ENCODE measurements around the gene APOA4. TPM values are rescaled to one million over a fixed set of nuclear protein-coding genes. Genes with fewer than 3 reads are reported as not detected.

The APOA4 gene
- polyA plus RNA-seq, 1 donor from 2014 or later: not detected

DNA sequence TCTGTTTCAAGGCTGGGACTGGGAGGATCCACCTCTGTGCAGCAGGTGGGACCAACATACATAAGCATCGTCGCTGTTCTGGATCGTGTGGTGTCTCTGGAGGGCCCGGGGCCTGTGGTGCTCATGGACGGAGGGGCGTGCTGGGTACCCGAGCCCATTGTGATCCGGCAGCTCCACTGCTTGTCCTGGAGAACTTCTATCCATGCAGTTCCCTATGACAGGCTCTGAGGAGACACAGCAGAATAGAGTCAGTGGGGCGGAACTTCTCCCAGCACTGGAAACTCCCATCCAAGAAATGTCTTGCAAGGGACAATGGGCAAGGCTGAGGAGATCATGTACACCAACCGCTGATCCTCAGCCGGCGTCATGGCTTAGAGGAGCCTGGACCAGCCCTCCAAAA, 26.0 kb upstream of the APOA4 start:
- TF ChIP-seq SMC3 (conservative IDR thresholded peaks at IDR 0.05; ENCODE audit: poor library complexity) (no peak), POLR2AphosphoS5 (IDR thresholded peaks at IDR 0.05) (no peak), EP300 (conservative IDR thresholded peaks at IDR 0.05; ENCODE audit: poor library complexity, severe bottlenecking) (no peak), MXI1 (conservative IDR thresholded peaks at IDR 0.05; ENCODE audit: poor library complexity, severe bottlenecking) (no peak), EZH2 (IDR thresholded peaks at IDR 0.05; ENCODE audit: borderline replicate concordance, insufficient read depth, low read length, poor library complexity, severe bottlenecking) (no peak), TAF1 (IDR thresholded peaks at IDR 0.05; ENCODE audit: low read depth) (no peak), RAD21 (conservative IDR thresholded peaks at IDR 0.05) (no peak)
- TF ChIP-seq, protein P1, sequence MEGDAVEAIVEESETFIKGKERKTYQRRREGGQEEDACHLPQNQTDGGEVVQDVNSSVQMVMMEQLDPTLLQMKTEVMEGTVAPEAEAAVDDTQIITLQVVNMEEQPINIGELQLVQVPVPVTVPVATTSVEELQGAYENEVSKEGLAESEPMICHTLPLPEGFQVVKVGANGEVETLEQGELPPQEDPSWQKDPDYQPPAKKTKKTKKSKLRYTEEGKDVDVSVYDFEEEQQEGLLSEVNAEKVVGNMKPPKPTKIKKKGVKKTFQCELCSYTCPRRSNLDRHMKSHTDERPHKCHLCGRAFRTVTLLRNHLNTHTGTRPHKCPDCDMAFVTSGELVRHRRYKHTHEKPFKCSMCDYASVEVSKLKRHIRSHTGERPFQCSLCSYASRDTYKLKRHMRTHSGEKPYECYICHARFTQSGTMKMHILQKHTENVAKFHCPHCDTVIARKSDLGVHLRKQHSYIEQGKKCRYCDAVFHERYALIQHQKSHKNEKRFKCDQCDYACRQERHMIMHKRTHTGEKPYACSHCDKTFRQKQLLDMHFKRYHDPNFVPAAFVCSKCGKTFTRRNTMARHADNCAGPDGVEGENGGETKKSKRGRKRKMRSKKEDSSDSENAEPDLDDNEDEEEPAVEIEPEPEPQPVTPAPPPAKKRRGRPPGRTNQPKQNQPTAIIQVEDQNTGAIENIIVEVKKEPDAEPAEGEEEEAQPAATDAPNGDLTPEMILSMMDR (IDR thresholded peaks at IDR 0.05; ENCODE audit: poor library complexity, severe bottlenecking): no peak
- TF ChIP-seq, protein P2, sequence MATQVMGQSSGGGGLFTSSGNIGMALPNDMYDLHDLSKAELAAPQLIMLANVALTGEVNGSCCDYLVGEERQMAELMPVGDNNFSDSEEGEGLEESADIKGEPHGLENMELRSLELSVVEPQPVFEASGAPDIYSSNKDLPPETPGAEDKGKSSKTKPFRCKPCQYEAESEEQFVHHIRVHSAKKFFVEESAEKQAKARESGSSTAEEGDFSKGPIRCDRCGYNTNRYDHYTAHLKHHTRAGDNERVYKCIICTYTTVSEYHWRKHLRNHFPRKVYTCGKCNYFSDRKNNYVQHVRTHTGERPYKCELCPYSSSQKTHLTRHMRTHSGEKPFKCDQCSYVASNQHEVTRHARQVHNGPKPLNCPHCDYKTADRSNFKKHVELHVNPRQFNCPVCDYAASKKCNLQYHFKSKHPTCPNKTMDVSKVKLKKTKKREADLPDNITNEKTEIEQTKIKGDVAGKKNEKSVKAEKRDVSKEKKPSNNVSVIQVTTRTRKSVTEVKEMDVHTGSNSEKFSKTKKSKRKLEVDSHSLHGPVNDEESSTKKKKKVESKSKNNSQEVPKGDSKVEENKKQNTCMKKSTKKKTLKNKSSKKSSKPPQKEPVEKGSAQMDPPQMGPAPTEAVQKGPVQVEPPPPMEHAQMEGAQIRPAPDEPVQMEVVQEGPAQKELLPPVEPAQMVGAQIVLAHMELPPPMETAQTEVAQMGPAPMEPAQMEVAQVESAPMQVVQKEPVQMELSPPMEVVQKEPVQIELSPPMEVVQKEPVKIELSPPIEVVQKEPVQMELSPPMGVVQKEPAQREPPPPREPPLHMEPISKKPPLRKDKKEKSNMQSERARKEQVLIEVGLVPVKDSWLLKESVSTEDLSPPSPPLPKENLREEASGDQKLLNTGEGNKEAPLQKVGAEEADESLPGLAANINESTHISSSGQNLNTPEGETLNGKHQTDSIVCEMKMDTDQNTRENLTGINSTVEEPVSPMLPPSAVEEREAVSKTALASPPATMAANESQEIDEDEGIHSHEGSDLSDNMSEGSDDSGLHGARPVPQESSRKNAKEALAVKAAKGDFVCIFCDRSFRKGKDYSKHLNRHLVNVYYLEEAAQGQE (IDR thresholded peaks at IDR 0.05; ENCODE audit: borderline replicate concordance): no peak

GRCh38 chr11:116847612-116848011, 24.5 kb upstream of the APOA4 start:
- Histone ChIP-seq H3K4me3 (ENCODE audit: low read length) (no peak overlapping the region), H3K9me3 (ENCODE audit: low read length) (no peaks in the 10 kb centered on the region), H2AFZ (ENCODE audit: low read depth, low read length) (no peak overlapping the region), H3K79me2 (replicated peaks; ENCODE audit: insufficient read depth, low read length) (no peaks in the 10 kb centered on the region), H3K4me2 (ENCODE audit: low read length) (no peak overlapping the region), H3F3A (ENCODE audit: insufficient read depth, low read length, poor library complexity, severe bottlenecking) (no peaks in the 10 kb centered on the region), H3K9ac (ENCODE audit: low read length) (no peak overlapping the region), H3K36me3 (ENCODE audit: insufficient read depth, low read length) (peaks cover 11% of the 10 kb centered on the region), H3K27me3 (ENCODE audit: insufficient read depth, low read depth, low read length) (no peaks in the 10 kb centered on the region), H3K27ac (ENCODE audit: low read length) (no peak overlapping the region), H4K20me1 (ENCODE audit: insufficient read depth) (no peaks in the 10 kb centered on the region), H3K9me2 (ENCODE audit: insufficient read depth, low read length) (no peaks in the 10 kb centered on the region)
- TF ChIP-seq MXI1 (conservative IDR thresholded peaks at IDR 0.05; ENCODE audit: poor library complexity, severe bottlenecking): no peak
- TF ChIP-seq, protein P2 (IDR thresholded peaks at IDR 0.05; ENCODE audit: borderline replicate concordance): no peak
- no peak for TF ChIP-seq POLR2AphosphoS5 (IDR thresholded peaks at IDR 0.05)
- TF ChIP-seq TAF1 (IDR thresholded peaks at IDR 0.05; ENCODE audit: low read depth): no peak
- TF ChIP-seq, protein P1 (IDR thresholded peaks at IDR 0.05; ENCODE audit: poor library complexity, severe bottlenecking): no peak
- TF ChIP-seq EP300 (conservative IDR thresholded peaks at IDR 0.05; ENCODE audit: poor library complexity, severe bottlenecking): no peak
- no peak for TF ChIP-seq SMC3 (conservative IDR thresholded peaks at IDR 0.05; ENCODE audit: poor library complexity)
- TF ChIP-seq RAD21 (conservative IDR thresholded peaks at IDR 0.05): no peak
- TF ChIP-seq EZH2 (IDR thresholded peaks at IDR 0.05; ENCODE audit: borderline replicate concordance, insufficient read depth, low read length, poor library complexity, severe bottlenecking): no peak

More for the DNA sequence above, 26.0 kb upstream of the APOA4 start:
- Histone ChIP-seq H3K4me3 (ENCODE audit: low read length) (no peak overlapping the region), H3F3A (ENCODE audit: insufficient read depth, low read length, poor library complexity, severe bottlenecking) (no peaks in the 10 kb centered on the region), H2AFZ (ENCODE audit: low read depth, low read length) (no peak overlapping the region), H3K4me2 (ENCODE audit: low read length) (no peak overlapping the region), H3K79me2 (replicated peaks; ENCODE audit: insufficient read depth, low read length) (no peaks in the 10 kb centered on the region), H3K27ac (ENCODE audit: low read length) (no peak overlapping the region), H3K9me3 (ENCODE audit: low read length) (no peaks in the 10 kb centered on the region), H4K20me1 (ENCODE audit: insufficient read depth) (no peaks in the 10 kb centered on the region), H3K9ac (ENCODE audit: low read length) (no peak overlapping the region), H3K36me3 (ENCODE audit: insufficient read depth, low read length) (peaks cover 11% of the 10 kb centered on the region), H3K27me3 (ENCODE audit: insufficient read depth, low read depth, low read length) (no peaks in the 10 kb centered on the region), H3K9me2 (ENCODE audit: insufficient read depth, low read length) (no peaks in the 10 kb centered on the region)
